Measurements from ENCODE around the gene BAHD1. TPM values are rescaled to one million over a fixed set of nuclear protein-coding genes. Genes with fewer than 3 reads are reported as not detected.

The BAHD1 gene
- total RNA-seq, 2 experiments from 2014 or later: 24.1 to 25.6 TPM

GRCh38 chr15:40454904-40455391 lies 14.2 kb downstream of the BAHD1 start:
- Mint-ChIP-seq H3K36me3 (no peaks in the 10 kb centered on the region), H3K27ac (peak overlapping the region; percentile 42), H3K9me3 (ENCODE audit: low read depth) (no peaks in the 10 kb centered on the region), H3K27me3 (no peaks in the 10 kb centered on the region), H3K4me3 (no peak overlapping the region), H3K4me1 (peaks cover 50% of the 10 kb centered on the region)
- no peak for ATAC-seq
- DNase-seq: no peak
- CTCF ChIA-PET: interaction anchor here (0.9 to 5.9 kb wide), 4 partner anchors 9 to 180 kb away, joined by 3 to 54 read pairs (median 4); partner anchors contain the start of gene BAHD1

GRCh38 chr15:40456299-40456712 lies 15.6 kb downstream of the BAHD1 start:
- CTCF ChIA-PET: interaction anchor here (1.3 to 1.8 kb wide), 2 partner anchors 15 to 81 kb away, joined by 3 to 11 read pairs; partner anchors contain the start of gene BAHD1
- Mint-ChIP-seq H3K9me3 (ENCODE audit: low read depth) (no peaks in the 10 kb centered on the region), H3K27me3 (no peaks in the 10 kb centered on the region), H3K36me3 (no peaks in the 10 kb centered on the region), H3K27ac (no peak overlapping the region), H3K4me3 (no peak overlapping the region), H3K4me1 (peaks cover 45% of the 10 kb centered on the region)
- ATAC-seq (no peak), DNase-seq (no peak)

GRCh38 chr15:40456738-40457137 lies 16.0 kb downstream of the BAHD1 start:
- H3K36me3 Mint-ChIP-seq: no peaks in the 10 kb centered on the region
- no peaks in the 10 kb centered on the region for H3K27me3 Mint-ChIP-seq
- no peak for DNase-seq
- CTCF ChIA-PET: interaction anchor here (1.3 to 1.8 kb wide), 2 partner anchors 16 to 81 kb away, joined by 3 to 11 read pairs; partner anchors contain the start of gene BAHD1
- H3K4me1 Mint-ChIP-seq: peaks cover 41% of the 10 kb centered on the region
- H3K9me3 Mint-ChIP-seq (ENCODE audit: low read depth): no peaks in the 10 kb centered on the region
- no peak overlapping the region for H3K4me3 Mint-ChIP-seq
- H3K27ac Mint-ChIP-seq: no peak overlapping the region
- ATAC-seq: no peak

- H3K4me3 Mint-ChIP-seq: no peak overlapping the region
- peaks cover 21% of the 10 kb centered on the region for H3K4me1 Mint-ChIP-seq
- no peaks in the 10 kb centered on the region for H3K27me3 Mint-ChIP-seq
- CTCF ChIA-PET: interaction anchor here (1.1 to 1.3 kb wide), 2 partner anchors 11 to 37 kb away, joined by 3 to 4 read pairs; no protein-coding TSS in a partner anchor
- no peak overlapping the region for H3K27ac Mint-ChIP-seq
- ATAC-seq: no peak
- no peaks in the 10 kb centered on the region for H3K9me3 Mint-ChIP-seq (ENCODE audit: low read depth)
- DNase-seq: no peak
- H3K36me3 Mint-ChIP-seq: peaks cover 4% of the 10 kb centered on the region
Observed at GRCh38 chr15:40458495-40459371, 18.0 kb downstream of the BAHD1 start.

GRCh38 chr15:40459391-40460015 lies 18.8 kb downstream of the BAHD1 start:
- no peak for DNase-seq
- Mint-ChIP-seq H3K27me3 (no peaks in the 10 kb centered on the region), H3K4me3 (no peak overlapping the region), H3K27ac (no peak overlapping the region), H3K9me3 (ENCODE audit: low read depth) (no peaks in the 10 kb centered on the region), H3K36me3 (peaks cover 4% of the 10 kb centered on the region), H3K4me1 (peaks cover 13% of the 10 kb centered on the region)
- CTCF ChIA-PET: interaction anchor here (1.1 to 1.3 kb wide), 2 partner anchors 10 to 38 kb away, joined by 3 to 4 read pairs; no protein-coding TSS in a partner anchor
- ATAC-seq: no peak

- peaks cover 8% of the 10 kb centered on the region for H3K36me3 Mint-ChIP-seq
- no peak overlapping the region for H3K27ac Mint-ChIP-seq
- H3K4me3 Mint-ChIP-seq: no peak overlapping the region
- ATAC-seq (no peak), DNase-seq (no peak)
- H3K27me3 Mint-ChIP-seq: no peaks in the 10 kb centered on the region
- CTCF ChIA-PET: no interaction called here
- no peaks in the 10 kb centered on the region for H3K9me3 Mint-ChIP-seq (ENCODE audit: low read depth)
- peaks cover 4% of the 10 kb centered on the region for H3K4me1 Mint-ChIP-seq
Observed at GRCh38 chr15:40460404-40460803, 19.7 kb downstream of the BAHD1 start.

- CTCF ChIA-PET: interaction anchor here (1.1 kb wide), 1 partner anchor 128 kb away, joined by 4 read pairs; no protein-coding TSS in a partner anchor
- no peak for ATAC-seq
- no peak for DNase-seq
- Mint-ChIP-seq H3K36me3 (peaks cover 13% of the 10 kb centered on the region), H3K27ac (no peak overlapping the region), H3K4me3 (no peak overlapping the region), H3K4me1 (peaks cover 6% of the 10 kb centered on the region), H3K27me3 (no peaks in the 10 kb centered on the region), H3K9me3 (ENCODE audit: low read depth) (no peaks in the 10 kb centered on the region)
Observed at GRCh38 chr15:40461958-40462357, 21.2 kb downstream of the BAHD1 start.

GRCh38 chr15:40463279-40463678 lies 22.5 kb downstream of the BAHD1 start:
- Mint-ChIP-seq H3K27ac (no peak overlapping the region), H3K9me3 (ENCODE audit: low read depth) (no peaks in the 10 kb centered on the region), H3K36me3 (peaks cover 13% of the 10 kb centered on the region), H3K4me1 (peaks cover 7% of the 10 kb centered on the region), H3K27me3 (no peaks in the 10 kb centered on the region), H3K4me3 (no peak overlapping the region)
- DNase-seq: no peak
- ATAC-seq: no peak
- CTCF ChIA-PET: interaction anchor here (0.7 to 1.4 kb wide), 7 partner anchors 8 to 144 kb away, joined by 3 to 4 read pairs (median 3); no protein-coding TSS in a partner anchor

- ATAC-seq (no peak), DNase-seq (no peak)
- Mint-ChIP-seq H3K4me1 (peaks cover 7% of the 10 kb centered on the region), H3K27me3 (no peaks in the 10 kb centered on the region), H3K9me3 (ENCODE audit: low read depth) (no peaks in the 10 kb centered on the region), H3K36me3 (peaks cover 13% of the 10 kb centered on the region), H3K4me3 (no peak overlapping the region), H3K27ac (no peak overlapping the region)
- CTCF ChIA-PET: interaction anchor here (0.7 to 1.2 kb wide), 3 partner anchors 9 to 145 kb away, joined by 3 to 4 read pairs (median 4); no protein-coding TSS in a partner anchor
Observed at GRCh38 chr15:40463886-40464545, 23.3 kb downstream of the BAHD1 start.

GRCh38 chr15:40464595-40465185 lies 23.9 kb downstream of the BAHD1 start:
- H3K4me3 Mint-ChIP-seq: no peak overlapping the region
- H3K4me1 Mint-ChIP-seq: peaks cover 7% of the 10 kb centered on the region
- no peak overlapping the region for H3K27ac Mint-ChIP-seq
- no peaks in the 10 kb centered on the region for H3K9me3 Mint-ChIP-seq (ENCODE audit: low read depth)
- ATAC-seq (no peak), DNase-seq (no peak)
- no peaks in the 10 kb centered on the region for H3K27me3 Mint-ChIP-seq
- peaks cover 13% of the 10 kb centered on the region for H3K36me3 Mint-ChIP-seq
- CTCF ChIA-PET: no interaction called here

- peaks cover 7% of the 10 kb centered on the region for H3K4me1 Mint-ChIP-seq
- no peaks in the 10 kb centered on the region for H3K27me3 Mint-ChIP-seq
- H3K27ac Mint-ChIP-seq: no peak overlapping the region
- no peaks in the 10 kb centered on the region for H3K9me3 Mint-ChIP-seq (ENCODE audit: low read depth)
- peaks cover 13% of the 10 kb centered on the region for H3K36me3 Mint-ChIP-seq
- no peak for ATAC-seq
- CTCF ChIA-PET: no interaction called here
- H3K4me3 Mint-ChIP-seq: no peak overlapping the region
- DNase-seq: no peak
Observed at GRCh38 chr15:40465939-40466338, 25.2 kb downstream of the BAHD1 start.

GRCh38 chr15:40466426-40467260 lies 25.9 kb downstream of the BAHD1 start:
- Mint-ChIP-seq H3K27me3 (no peaks in the 10 kb centered on the region), H3K4me1 (peaks cover 9% of the 10 kb centered on the region), H3K36me3 (peaks cover 13% of the 10 kb centered on the region), H3K9me3 (ENCODE audit: low read depth) (no peaks in the 10 kb centered on the region), H3K27ac (peak overlapping the region; percentile 46), H3K4me3 (no peak overlapping the region)
- ATAC-seq (no peak), DNase-seq (no peak)
- CTCF ChIA-PET: no interaction called here
